Measurements from ENCODE around the gene TFCP2L1. TPM values are rescaled to one million over a fixed set of nuclear protein-coding genes. Genes with fewer than 3 reads are reported as not detected.

Gene TFCP2L1
- total RNA-seq, 1 donor from 2014 or later: not detected

GRCh38 chr2:121243821-121244460 is 41.1 kb downstream of the TFCP2L1 start:
- peak overlapping the region; percentile 35 for H3K27ac Mint-ChIP-seq (ENCODE audit: unreplicated experiment)
- peaks cover 3% of the 10 kb centered on the region for H3K27me3 Mint-ChIP-seq (ENCODE audit: low read depth)
- no peaks in the 10 kb centered on the region for H3K4me1 Mint-ChIP-seq
- TF ChIP-seq, protein P1, sequence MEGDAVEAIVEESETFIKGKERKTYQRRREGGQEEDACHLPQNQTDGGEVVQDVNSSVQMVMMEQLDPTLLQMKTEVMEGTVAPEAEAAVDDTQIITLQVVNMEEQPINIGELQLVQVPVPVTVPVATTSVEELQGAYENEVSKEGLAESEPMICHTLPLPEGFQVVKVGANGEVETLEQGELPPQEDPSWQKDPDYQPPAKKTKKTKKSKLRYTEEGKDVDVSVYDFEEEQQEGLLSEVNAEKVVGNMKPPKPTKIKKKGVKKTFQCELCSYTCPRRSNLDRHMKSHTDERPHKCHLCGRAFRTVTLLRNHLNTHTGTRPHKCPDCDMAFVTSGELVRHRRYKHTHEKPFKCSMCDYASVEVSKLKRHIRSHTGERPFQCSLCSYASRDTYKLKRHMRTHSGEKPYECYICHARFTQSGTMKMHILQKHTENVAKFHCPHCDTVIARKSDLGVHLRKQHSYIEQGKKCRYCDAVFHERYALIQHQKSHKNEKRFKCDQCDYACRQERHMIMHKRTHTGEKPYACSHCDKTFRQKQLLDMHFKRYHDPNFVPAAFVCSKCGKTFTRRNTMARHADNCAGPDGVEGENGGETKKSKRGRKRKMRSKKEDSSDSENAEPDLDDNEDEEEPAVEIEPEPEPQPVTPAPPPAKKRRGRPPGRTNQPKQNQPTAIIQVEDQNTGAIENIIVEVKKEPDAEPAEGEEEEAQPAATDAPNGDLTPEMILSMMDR (conservative IDR thresholded peaks at IDR 0.05): no peak
- no peaks in the 10 kb centered on the region for H3K36me3 Mint-ChIP-seq (ENCODE audit: low read depth)
- H3K9me3 Mint-ChIP-seq: no peaks in the 10 kb centered on the region
- H3K4me3 Mint-ChIP-seq: no peak overlapping the region
- DNase-seq (ENCODE audit: low read depth, low spot score): no peak

DNA sequence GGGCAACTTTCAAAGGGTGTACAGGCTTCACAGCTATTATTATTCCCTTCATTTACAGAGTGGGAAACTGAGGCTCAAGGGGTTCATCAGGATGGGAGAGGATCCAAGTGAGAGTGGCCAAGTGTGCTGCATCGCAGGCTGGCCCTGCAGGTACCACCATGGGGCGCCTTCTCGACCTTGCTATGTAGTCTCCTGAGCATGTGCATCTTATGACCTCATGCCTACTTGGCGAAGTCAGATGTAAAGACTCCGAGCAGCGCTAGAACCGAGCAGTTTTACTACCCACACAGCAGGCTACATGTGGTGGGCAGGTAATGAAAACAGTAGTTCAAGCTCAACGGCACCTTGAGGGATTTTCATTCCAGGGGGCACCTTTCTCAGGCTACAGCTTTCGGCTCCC is 42.0 kb downstream of the TFCP2L1 start:
- Mint-ChIP-seq H3K4me1 (no peaks in the 10 kb centered on the region), H3K9me3 (no peaks in the 10 kb centered on the region), H3K27me3 (ENCODE audit: low read depth) (peaks cover 3% of the 10 kb centered on the region), H3K27ac (ENCODE audit: unreplicated experiment) (no peak overlapping the region), H3K4me3 (no peak overlapping the region), H3K36me3 (ENCODE audit: low read depth) (no peaks in the 10 kb centered on the region)
- TF ChIP-seq, protein P1 (conservative IDR thresholded peaks at IDR 0.05): no peak
- no peak for DNase-seq (ENCODE audit: low read depth, low spot score)

DNA sequence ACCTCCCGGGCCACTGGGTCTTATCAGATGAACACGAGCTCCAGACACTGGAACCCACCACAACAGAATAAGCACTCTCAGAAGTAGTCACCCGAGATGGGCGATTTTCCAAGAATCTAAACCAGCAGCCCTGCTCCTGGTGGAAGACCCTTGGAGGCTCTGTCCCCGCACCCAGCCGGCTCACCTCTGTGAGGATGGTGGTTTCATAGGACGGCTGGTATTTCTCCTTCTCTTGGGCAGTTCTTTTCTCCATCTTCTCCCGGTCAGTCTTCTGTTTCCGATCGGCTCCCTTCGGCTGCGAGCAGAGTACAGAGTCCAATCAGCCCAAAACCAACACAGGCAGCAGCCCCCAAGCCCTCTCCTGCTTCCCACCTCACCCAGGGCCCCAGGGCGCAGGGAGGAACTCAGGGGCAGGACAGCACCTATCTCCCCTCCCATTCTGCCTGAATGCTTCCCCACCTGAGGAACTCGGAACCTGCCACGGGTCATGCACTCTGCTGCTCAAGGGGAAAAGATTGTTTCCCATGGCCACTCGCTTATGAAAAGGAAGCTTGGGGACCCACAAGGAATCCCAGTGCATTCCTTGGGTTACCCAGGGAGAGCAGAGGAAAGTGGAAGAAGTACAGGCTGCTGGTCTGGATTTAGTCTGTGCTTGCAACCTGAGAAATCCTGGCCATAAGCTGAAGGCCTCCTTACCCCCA is 42.7 kb downstream of the TFCP2L1 start:
- no peak for DNase-seq (ENCODE audit: low read depth, low spot score)
- TF ChIP-seq, protein P1 (conservative IDR thresholded peaks at IDR 0.05): no peak
- H3K36me3 Mint-ChIP-seq (ENCODE audit: low read depth): no peaks in the 10 kb centered on the region
- H3K4me3 Mint-ChIP-seq: no peak overlapping the region
- H3K9me3 Mint-ChIP-seq: no peaks in the 10 kb centered on the region
- no peaks in the 10 kb centered on the region for H3K4me1 Mint-ChIP-seq
- H3K27ac Mint-ChIP-seq (ENCODE audit: unreplicated experiment): no peak overlapping the region
- H3K27me3 Mint-ChIP-seq (ENCODE audit: low read depth): peaks cover 3% of the 10 kb centered on the region

DNA sequence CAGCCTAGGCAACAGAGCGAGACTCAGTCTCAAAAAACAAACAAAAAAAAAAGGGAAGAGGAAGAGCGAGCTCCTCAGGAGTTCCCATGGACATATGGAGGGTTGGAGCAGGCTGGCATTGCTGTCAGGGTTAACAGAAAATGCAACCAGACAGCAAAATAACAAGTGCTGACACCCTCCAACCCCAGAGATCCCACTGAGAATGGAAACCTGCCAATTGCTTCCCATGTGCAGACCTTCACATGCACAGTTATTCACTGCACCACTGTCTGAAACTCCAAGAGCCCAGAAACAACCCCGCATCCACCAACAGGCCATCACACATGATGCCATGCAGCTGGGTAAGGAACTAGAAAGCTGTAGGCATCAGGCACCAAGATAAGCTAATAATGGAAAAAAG is 43.5 kb downstream of the TFCP2L1 start:
- TF ChIP-seq, protein P1 (conservative IDR thresholded peaks at IDR 0.05): no peak
- Mint-ChIP-seq H3K36me3 (ENCODE audit: low read depth) (no peaks in the 10 kb centered on the region), H3K27me3 (ENCODE audit: low read depth) (peaks cover 3% of the 10 kb centered on the region), H3K4me1 (no peaks in the 10 kb centered on the region), H3K4me3 (no peak overlapping the region), H3K9me3 (no peaks in the 10 kb centered on the region), H3K27ac (ENCODE audit: unreplicated experiment) (no peak overlapping the region)
- no peak for DNase-seq (ENCODE audit: low read depth, low spot score)

GRCh38 chr2:121240436-121240835 is 44.6 kb downstream of the TFCP2L1 start:
- Mint-ChIP-seq H3K27ac (ENCODE audit: unreplicated experiment) (no peak overlapping the region), H3K36me3 (ENCODE audit: low read depth) (no peaks in the 10 kb centered on the region), H3K9me3 (no peaks in the 10 kb centered on the region), H3K4me1 (no peaks in the 10 kb centered on the region), H3K27me3 (ENCODE audit: low read depth) (peaks cover 3% of the 10 kb centered on the region), H3K4me3 (no peak overlapping the region)
- DNase-seq (ENCODE audit: low read depth, low spot score): no peak
- TF ChIP-seq, protein P1 (conservative IDR thresholded peaks at IDR 0.05): no peak
